MM.1S (cell line): ENCODE data around the gene FAM193A.
"Not testable (repeated sequence)": the region's sequence is repeated elsewhere in the genome, so short reads cannot be mapped to it uniquely, and the experiment has no call there.

Experiments
- DNase-seq: peaks from one replicate; pipeline ENCODE4 v3.0.0-alpha.2; 2015
- H2AFZ ChIP-seq: fragments of 300-600 bp; sonication (generic); 2 replicates; pipeline ENCODE4 v1.6.0; 2016; ENCODE audit warnings: antibody characterized with exemption, low read length
- H3F3A ChIP-seq: fragments of 300-600 bp; sonication (generic); 2 replicates; pipeline ENCODE4 v1.6.1; 2016; ENCODE audit warnings: mild to moderate bottlenecking, antibody characterized with exemption, low read length, moderate library complexity, mixed read lengths; ENCODE audit not compliant: insufficient read depth
- H3K27ac ChIP-seq: fragments of 300-600 bp; sonication (generic); 2 replicates; pipeline ENCODE4 v1.5.1; 2016; ENCODE audit warnings: mild to moderate bottlenecking, low read length
- H3K27me3 ChIP-seq: fragments of 300-600 bp; sonication (generic); replicated peaks from 2 replicates; pipeline ENCODE4 v1.6.0; 2016; ENCODE audit warnings: low read length; ENCODE audit not compliant: insufficient read depth
- H3K36me3 ChIP-seq: fragments of 300-600 bp; sonication (generic); replicated peaks from 2 replicates; pipeline ENCODE4 v1.6.1; 2016; ENCODE audit warnings: mild to moderate bottlenecking, low read length, mixed read lengths; ENCODE audit not compliant: insufficient read depth
- H3K4me1 ChIP-seq: fragments of 300-600 bp; sonication (generic); 2 replicates; pipeline ENCODE4 v1.6.1; 2016; ENCODE audit warnings: low read length, mixed read lengths
- H3K4me2 ChIP-seq: fragments of 300-600 bp; sonication (generic); 2 replicates; pipeline ENCODE4 v1.6.0; 2016; ENCODE audit warnings: low read depth, low read length
- H3K4me3 ChIP-seq: fragments of 300-600 bp; sonication (generic); 2 replicates; pipeline ENCODE4 v1.5.1; 2016; ENCODE audit warnings: low read length, mixed read lengths
- H3K79me2 ChIP-seq: fragments of 300-600 bp; sonication (generic); 2 replicates; pipeline ENCODE4 v1.6.1; 2016; ENCODE audit warnings: mixed run types, low read length, mixed read lengths
- H3K9ac ChIP-seq: fragments of 300-600 bp; sonication (generic); 2 replicates; pipeline ENCODE4 v1.6.1; 2016; ENCODE audit warnings: low read length, mixed read lengths
- H3K9me2 ChIP-seq: fragments of 300-600 bp; sonication (generic); replicated peaks from 2 replicates; pipeline ENCODE4 v1.6.1; 2016; ENCODE audit warnings: mild to moderate bottlenecking, low read length, mixed read lengths; ENCODE audit not compliant: insufficient read depth
- H3K9me3 ChIP-seq: fragments of 300-600 bp; sonication (generic); replicated peaks from 2 replicates; pipeline ENCODE4 v1.6.1; 2016; ENCODE audit warnings: mild to moderate bottlenecking, low read length, mixed read lengths; ENCODE audit not compliant: insufficient read depth
- H4K20me1 ChIP-seq: fragments of 300-600 bp; sonication (generic); 2 replicates; pipeline ENCODE4 v1.6.1; 2016; ENCODE audit warnings: mild to moderate bottlenecking, low read length, moderate library complexity, mixed read lengths; ENCODE audit not compliant: insufficient read depth
- CTCF ChIP-seq: fragments of 300-600 bp; sonication (generic); IDR thresholded peaks from 2 replicates; pipeline ENCODE4 v1.5.1; 2016; ENCODE audit warnings: antibody characterized with exemption, low read length, mixed read lengths
- EZH2 ChIP-seq: fragments of 300-600 bp; sonication (generic); optimal IDR thresholded peaks from 2 replicates; pipeline ENCODE3; 2017; ENCODE audit warnings: low read depth, mild to moderate bottlenecking, antibody characterized with exemption, low read length, mixed read lengths
- EZH2phosphoT487 ChIP-seq: fragments of 300-600 bp; sonication (generic); IDR thresholded peaks from 2 replicates; pipeline ENCODE4 v1.6.1; 2018; ENCODE audit warnings: antibody characterized with exemption, low read length

Gene FAM193A

DNA sequence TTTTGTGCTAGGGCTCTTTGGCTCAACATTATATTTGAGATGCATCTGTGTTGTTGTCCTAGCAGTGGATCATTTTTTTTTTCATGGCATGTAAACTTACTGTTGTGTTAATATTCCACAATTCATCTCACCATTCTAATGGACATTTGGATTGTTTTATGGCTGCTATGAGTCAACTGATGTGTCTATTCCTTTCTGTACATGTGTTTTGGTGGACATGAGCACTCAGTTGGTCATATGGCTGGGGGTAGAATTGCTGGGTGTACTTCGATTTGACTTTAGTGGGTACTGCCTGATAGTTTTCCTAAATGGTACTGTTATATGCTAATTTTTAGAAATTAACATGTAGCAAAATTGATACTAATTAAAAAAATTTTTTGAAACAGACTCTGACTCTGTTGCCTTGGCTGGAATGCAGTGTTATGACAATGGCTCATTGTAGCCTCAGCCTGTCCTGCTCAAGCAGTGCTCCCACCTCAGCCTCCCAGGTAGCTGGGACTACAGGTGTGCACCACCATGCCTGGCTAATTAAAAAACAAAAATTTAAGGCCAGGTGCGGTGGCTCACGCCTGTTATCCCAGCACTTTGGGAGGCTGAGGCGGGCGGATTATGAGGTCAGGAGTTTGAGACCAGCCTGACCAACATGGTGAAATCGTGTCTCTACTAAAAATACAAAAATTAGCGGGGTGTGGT lies 9.0 kb downstream of the FAM193A start:
- 0 out of 2 replicates have a peak, but pooled peaks cover 3% of the 10 kb centered on the region for H3K36me3 ChIP-seq
- H3K27ac ChIP-seq, result no peak overlapping the region
- H3K9ac ChIP-seq, result no peak overlapping the region
- no peaks in the 10 kb centered on the region for H3K9me2 ChIP-seq
- H2AFZ ChIP-seq, result no peak overlapping the region
- H3K4me1 ChIP-seq, result no peaks in the 10 kb centered on the region
- DNase-seq, result no peak
- H3K4me2 ChIP-seq, result no peak overlapping the region
- no peaks in the 10 kb centered on the region for H3F3A ChIP-seq
- H4K20me1 ChIP-seq, result no peaks in the 10 kb centered on the region
- H3K27me3 ChIP-seq, result no peaks in the 10 kb centered on the region
- no peaks in the 10 kb centered on the region for H3K9me3 ChIP-seq
- H3K79me2 ChIP-seq, result peaks cover 100% of the 10 kb centered on the region
- H3K4me3 ChIP-seq, result no peak overlapping the region
- TF ChIP-seq EZH2, result no peak
- TF ChIP-seq EZH2phosphoT487, result no peak
- TF ChIP-seq CTCF, result no peak

DNA sequence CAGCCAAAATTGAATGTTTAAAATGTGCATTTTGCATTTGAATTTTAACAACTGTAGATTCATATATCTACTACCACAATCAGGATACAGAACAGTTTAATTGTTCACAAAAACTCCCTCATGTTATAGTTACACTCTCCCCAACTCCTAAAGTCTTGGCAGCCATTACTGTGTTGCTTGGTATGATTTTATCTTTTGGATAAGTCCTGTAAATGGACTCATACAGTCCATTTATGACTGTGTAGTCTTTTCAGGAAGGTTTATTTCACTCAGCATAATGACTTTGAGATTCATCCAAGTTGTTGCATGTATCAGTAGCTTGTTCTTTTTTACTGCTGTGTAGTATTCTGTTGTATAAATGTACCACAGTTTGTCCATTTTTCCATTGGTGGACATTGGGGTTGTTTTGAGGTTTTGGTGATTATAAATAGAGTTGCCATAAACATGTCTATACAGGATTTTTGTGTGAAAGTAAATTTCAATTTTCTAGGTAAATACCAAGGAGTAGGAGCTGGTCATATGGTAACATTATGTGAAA lies 9.9 kb downstream of the FAM193A start:
- H3K4me2 ChIP-seq, result no peak overlapping the region
- no peaks in the 10 kb centered on the region for H4K20me1 ChIP-seq
- peaks cover 98% of the 10 kb centered on the region for H3K79me2 ChIP-seq
- no peaks in the 10 kb centered on the region for H3K27me3 ChIP-seq
- H2AFZ ChIP-seq, result no peak overlapping the region
- TF ChIP-seq EZH2phosphoT487, result no peak
- TF ChIP-seq EZH2, result no peak
- TF ChIP-seq CTCF, result no peak
- no peak for DNase-seq
- no peak overlapping the region for H3K27ac ChIP-seq
- no peaks in the 10 kb centered on the region for H3F3A ChIP-seq
- no peaks in the 10 kb centered on the region for H3K9me2 ChIP-seq
- 0 out of 2 replicates have a peak, but pooled peaks cover 3% of the 10 kb centered on the region for H3K36me3 ChIP-seq
- no peaks in the 10 kb centered on the region for H3K9me3 ChIP-seq
- H3K9ac ChIP-seq, result no peak overlapping the region
- H3K4me1 ChIP-seq, result no peaks in the 10 kb centered on the region
- no peak overlapping the region for H3K4me3 ChIP-seq

DNA sequence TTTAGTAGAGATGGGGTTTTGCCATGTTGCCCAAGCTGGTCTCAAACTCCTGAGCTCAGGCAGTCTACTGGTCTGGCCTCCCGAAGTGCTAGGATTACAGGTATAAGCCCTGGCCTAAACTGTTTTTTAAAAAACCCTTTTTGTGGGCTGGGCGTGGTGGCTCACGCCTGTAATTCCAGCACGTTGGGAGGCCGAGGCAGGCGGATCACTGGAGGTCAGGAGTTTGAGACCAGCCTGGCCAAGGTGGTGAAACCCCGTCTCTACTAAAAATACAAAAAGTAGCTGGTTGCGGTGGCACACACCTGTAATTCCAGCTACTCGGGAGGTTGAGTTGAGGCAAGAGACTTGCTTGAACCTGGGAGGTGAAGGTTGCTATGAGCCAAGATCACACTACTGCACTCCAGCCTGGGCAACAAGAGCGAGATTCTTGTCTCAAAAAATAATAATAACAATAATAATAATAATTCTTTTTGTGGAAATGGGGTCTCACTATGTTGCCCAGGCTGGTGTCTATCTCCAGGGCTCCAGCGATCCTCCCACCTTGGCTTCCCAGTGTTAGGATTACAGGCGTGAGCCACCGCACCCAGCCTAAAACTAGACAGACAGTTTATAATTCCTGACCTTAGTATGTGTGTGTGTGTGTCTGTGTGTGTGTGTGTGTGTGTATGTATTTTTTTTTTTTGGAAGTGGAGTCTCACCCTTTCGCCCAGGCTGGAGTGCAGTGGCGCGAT lies 10.7 kb downstream of the FAM193A start:
- not testable (repeated sequence) for H3K4me2 ChIP-seq, H2AFZ ChIP-seq, H4K20me1 ChIP-seq

DNA sequence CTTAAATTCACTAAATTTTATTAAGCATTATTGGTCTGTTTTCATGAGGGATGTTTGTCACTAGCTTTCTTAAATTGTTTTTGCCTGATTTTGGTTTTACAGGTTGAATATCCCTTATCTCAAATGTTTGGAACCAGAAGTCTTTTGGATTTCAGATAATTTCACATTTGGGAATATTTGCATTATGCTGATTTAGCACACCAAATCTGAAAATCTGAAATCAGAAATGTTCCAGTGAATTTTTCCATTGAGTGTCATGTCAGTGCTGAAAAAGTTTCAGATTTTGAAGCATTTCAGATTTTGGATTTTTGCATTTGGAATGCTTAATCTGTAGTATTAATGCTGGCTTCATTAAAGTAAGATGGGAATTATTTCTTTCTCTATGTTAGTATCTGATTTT lies 14.7 kb downstream of the FAM193A start:
- H3K79me2 ChIP-seq, result peaks cover 97% of the 10 kb centered on the region
- H3K9ac ChIP-seq, result no peak overlapping the region
- H3K4me3 ChIP-seq, result no peak overlapping the region
- H3K4me2 ChIP-seq, result no peak overlapping the region
- no peaks in the 10 kb centered on the region for H3K27me3 ChIP-seq
- no peaks in the 10 kb centered on the region for H3K36me3 ChIP-seq
- no peaks in the 10 kb centered on the region for H3K9me3 ChIP-seq
- no peak for TF ChIP-seq EZH2
- no peak for TF ChIP-seq CTCF
- TF ChIP-seq EZH2phosphoT487, result no peak
- no peaks in the 10 kb centered on the region for H3K4me1 ChIP-seq
- H3F3A ChIP-seq, result no peaks in the 10 kb centered on the region
- H4K20me1 ChIP-seq, result peaks cover 3% of the 10 kb centered on the region; the same call in 1 of the 2 replicates
- H3K27ac ChIP-seq, result no peak overlapping the region
- no peaks in the 10 kb centered on the region for H3K9me2 ChIP-seq
- DNase-seq, result no peak
- no peak overlapping the region for H2AFZ ChIP-seq

More for the DNA sequence above, 10.7 kb downstream of the FAM193A start:
- not testable (repeated sequence) for H3K27me3 ChIP-seq, H3K27ac ChIP-seq, H3K9ac ChIP-seq, H3K9me3 ChIP-seq, H3K9me2 ChIP-seq, H3K4me1 ChIP-seq, H3K4me3 ChIP-seq, DNase-seq, H3F3A ChIP-seq, H3K36me3 ChIP-seq
- H3K79me2 ChIP-seq, result peaks cover 97% of the 10 kb centered on the region
